HG02678 (cell line): ENCODE measurements around the gene KRT40.
"Not testable (repeated sequence)": the region's sequence is repeated elsewhere in the genome, so short reads cannot be mapped to it uniquely, and the experiment has no call there.

ENCODE experiments used
- ATAC-seq: cut with Tn5 transposase; IDR thresholded peaks from one replicate; pipeline ENCODE4 v1.9.1; 2021; ENCODE audit warnings: mild to moderate bottlenecking, moderate library complexity; ENCODE audit not compliant: unreplicated experiment

KRT40 gene

DNA sequence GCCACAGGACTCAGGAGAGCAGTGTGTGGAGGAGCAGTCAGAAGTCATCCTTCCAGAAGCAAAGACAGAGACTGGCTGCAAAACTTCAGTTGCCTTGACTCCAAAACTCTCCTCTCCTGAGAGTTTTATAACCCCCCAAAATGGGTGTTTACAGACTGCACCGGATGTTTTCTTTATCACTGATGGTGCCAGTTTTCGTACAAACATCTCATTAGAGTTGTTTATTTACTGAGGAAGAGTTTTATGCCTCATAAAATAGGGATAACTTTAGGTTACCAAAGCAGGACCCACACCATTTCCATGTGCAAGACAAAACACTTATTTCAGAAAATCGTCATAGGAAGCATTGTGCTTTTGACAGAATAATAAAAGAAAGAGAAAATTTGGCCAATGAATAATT, at the start of gene KRT40:
Gene KRT40 (minus strand): TSS at position 101 of the 400 bp plus-strand sequence. CDS start 53 bp downstream, at position 48.
- no peak for ATAC-seq

DNA sequence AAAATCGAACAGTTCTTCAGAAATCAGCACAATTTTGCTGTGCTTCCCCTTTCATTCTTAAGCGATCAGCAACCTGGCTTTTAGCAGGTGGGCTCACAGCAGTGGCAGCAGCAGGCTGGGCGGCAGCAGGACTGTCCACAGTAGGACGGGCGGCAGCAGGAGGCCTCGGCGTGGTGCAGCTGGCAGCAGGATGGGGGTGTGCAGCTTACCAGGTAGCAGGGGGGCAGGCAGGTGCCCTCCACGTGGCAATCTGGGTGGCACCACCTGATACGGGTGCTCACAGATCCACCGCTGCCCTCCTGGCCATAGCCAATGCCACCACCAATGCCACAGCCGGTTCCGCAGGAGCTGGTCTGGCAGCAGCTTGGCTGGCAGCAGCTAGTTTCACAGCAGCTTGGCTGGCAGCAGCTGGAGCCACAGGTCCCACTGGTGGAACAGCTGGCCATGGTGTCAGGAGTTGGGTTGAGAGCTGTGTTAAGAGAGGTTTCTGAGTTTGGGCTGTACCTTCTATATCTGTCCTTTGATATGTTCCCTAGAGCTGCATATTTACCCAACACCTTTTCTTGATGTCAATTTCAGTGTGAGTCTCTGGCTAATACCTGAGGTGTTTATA, 45.6 kb upstream of the KRT40 start, which contains the start of gene KRTAP1-4:
Gene KRTAP1-4 (minus strand): TSS at position 563 of the 613 bp plus-strand sequence. CDS start 117 bp downstream, at position 446.
- ATAC-seq = no peak

DNA sequence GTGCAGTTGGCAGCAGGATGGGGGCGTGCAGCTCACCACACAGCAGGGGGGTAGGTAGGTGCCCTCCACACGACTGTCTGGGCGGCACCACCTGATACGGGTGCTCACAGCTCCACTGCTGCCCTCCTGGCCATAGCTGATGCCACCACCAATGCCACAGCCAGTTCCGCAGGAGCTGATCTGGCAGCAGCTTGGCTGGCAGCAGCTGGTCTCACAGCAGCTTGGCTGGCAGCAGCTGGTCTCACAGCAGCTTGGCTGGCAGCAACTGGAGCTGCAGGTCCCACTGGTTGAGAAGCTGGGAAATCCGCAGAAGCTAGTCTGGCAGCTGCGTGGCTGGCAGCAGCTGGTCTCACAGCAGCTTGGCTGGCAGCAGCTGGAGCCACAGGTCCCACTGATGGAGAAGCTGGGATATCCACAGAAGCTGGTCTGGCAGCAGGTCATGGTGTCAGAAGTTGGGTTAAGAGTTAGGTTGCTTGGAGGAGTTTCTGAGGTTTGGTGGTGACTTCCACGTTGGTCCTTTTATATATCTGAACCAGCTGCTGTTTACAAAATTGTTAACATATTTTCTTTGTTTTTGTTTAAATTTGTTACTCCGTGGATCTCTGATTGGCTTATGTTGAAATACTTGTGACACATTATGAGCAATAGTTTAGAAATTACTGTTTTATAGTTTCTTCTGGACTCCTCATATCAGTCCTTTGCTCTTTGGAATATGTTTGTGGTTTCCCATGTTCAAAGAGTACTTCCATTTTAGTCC, 42.8 kb upstream of the KRT40 start, which contains the start of gene KRTAP1-5:
Gene KRTAP1-5 (minus strand): TSS at position 494 of the 757 bp plus-strand sequence. CDS start 53 bp downstream, at position 441.
- ATAC-seq = no peak

DNA sequence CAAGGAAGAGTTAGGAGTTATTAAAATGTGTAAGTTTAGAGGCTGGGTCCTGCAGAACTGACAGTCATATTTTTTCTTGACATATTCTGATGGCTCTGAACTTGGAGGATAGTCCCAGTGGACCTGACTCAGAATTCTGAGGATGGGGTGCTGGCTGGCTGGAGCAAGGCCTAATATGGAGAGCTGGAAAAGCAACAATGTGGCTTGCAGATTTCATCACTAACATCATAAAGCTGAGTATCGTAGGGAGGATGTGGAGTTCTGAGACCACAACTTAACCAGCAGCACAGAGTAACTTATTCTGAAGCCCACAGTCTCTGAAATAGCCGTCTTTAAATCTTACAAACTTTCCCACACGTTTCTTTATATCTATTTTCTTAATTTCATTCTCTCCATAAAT, 40.6 kb upstream of the KRT40 start:
- no peak for ATAC-seq

GRCh38 chr17:41020336-41020735, 36.2 kb upstream of the KRT40 start:
- ATAC-seq = no peak

DNA sequence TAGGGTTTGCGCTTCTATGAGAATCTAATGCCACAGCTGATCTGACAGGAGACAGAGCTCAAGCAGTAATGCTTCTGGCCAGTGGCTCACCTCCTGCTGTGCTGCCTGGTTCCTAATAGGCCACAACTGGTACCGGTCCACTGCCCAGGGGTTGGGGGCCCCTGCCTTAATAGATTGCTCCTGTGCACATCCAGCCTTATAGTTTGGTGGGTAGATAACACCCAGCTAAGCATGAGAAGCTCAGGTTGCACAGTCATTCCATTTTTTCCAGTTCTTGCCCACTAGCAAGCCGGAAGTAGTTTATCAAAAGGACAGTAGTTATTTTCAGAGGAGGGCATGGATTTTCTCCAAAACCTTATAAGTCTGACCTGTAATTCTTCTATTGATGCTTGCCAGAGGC, 35.3 kb upstream of the KRT40 start:
- ATAC-seq = no peak

DNA sequence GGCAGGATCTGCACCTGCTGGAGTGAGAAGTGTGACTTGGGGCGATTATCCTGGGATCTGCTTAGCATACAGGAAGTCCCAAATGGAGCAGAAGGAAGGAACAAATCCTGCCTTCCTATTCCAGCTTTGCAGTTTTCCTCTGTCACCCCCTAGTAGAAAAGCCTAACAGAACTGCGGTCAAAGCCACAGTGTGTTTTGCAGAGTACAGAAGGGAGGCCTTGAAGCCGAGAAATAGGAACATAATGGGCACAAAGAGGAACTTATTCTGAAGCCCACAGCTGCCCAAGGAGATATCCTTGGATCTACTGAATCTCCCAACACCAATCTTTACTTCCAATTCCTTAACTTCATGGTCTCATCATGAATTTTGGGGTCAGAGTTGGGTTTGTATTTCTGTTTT, 34.4 kb upstream of the KRT40 start:
- no peak for ATAC-seq

GRCh38 chr17:41016578-41017215, 32.6 kb upstream of the KRT40 start:
- ATAC-seq = no peak

DNA sequence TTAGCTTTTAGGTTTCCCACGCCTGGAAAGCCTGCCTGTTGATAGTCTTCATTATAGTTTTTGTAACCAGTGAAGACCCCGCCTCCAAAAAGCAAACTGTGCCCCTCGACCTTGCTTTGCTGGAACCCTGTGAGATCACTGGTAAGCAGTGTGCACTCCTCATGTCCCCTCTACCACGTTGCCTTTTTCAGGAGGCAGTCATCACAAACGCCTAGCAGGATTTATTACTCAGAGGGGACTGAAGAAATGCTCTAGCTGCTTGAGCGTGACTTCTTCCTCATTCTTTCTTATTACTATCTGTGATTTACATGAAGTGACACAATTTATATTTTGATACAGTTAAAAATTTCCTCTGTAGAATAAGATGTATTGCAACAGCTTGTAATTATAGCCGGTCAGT, 31.3 kb upstream of the KRT40 start:
- no peak for ATAC-seq

DNA sequence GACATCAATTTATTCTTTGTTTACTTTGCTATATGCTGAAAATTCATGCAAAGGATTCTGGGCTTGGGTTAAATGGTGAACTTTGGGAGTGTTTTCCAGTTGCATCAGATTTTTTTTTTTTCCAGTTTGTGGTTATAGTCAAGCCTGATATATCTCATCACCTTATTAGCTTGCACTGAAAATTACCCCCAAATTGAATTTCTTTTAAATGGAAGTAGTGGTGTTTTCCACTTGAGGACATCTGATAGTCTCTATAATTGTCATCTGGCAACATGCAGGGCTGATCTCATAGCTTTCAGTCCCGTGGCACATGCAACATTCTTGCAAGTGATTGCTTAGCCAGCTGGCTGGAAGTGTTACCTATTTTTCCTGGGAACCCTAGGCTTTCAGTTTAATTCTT, 29.5 kb upstream of the KRT40 start:
- ATAC-seq = no peak

- ATAC-seq = no peak
Observed at GRCh38 chr17:41013181-41013580, 29.1 kb upstream of the KRT40 start.

GRCh38 chr17:41012326-41013120, 28.4 kb upstream of the KRT40 start:
- ATAC-seq = no peak

GRCh38 chr17:41010441-41010840, 26.3 kb upstream of the KRT40 start:
- no peak for ATAC-seq

- ATAC-seq = no peak
Observed at GRCh38 chr17:41009936-41010335, 25.8 kb upstream of the KRT40 start.

GRCh38 chr17:41009301-41009760, 25.2 kb upstream of the KRT40 start:
- no peak for ATAC-seq

GRCh38 chr17:41008811-41009210, 24.7 kb upstream of the KRT40 start, which contains the start of gene KRTAP3-1:
Gene KRTAP3-1 (minus strand): TSS chr17:41009128. CDS start chr17:41009074, 54 bp downstream.
- no peak for ATAC-seq

DNA sequence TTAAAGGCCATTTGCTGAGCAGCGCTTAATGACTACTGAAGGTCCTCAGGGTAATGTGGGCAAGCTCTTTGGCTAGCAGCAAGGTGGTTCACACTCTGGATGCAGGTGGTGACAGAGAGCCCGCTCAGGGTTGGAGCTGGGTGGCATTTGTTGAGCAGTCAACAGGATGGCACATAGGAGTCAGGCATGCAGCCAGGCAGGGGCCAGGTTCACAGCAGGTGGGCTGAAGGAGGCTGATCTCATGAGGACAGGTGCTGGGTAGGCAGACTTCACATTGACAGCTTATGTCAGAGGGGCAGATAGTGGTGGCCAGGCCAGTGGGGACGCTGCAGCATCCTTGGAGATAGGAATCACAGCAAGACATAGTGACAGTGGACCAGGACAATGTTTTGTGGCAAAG, 20.3 kb upstream of the KRT40 start:
- no peak for ATAC-seq

GRCh38 chr17:41003926-41004325, 19.8 kb upstream of the KRT40 start:
- ATAC-seq = no peak

GRCh38 chr17:41002814-41003213, 18.7 kb upstream of the KRT40 start:
- ATAC-seq = no peak

GRCh38 chr17:41001795-41002194, 17.7 kb upstream of the KRT40 start:
- no peak for ATAC-seq

GRCh38 chr17:40999563-40999962, 15.4 kb upstream of the KRT40 start, which contains the start of gene KRTAP3-2:
Gene KRTAP3-2 (minus strand): TSS chr17:40999906. CDS start chr17:40999853, 53 bp downstream.
- ATAC-seq = not testable (repeated sequence)
